ENCODE results near the gene RAB27B. TPM values are rescaled to one million over a fixed set of nuclear protein-coding genes. Genes with fewer than 3 reads are reported as not detected.

Gene RAB27B
- total RNA-seq, 1 donor from 2014 or later: not detected

DNA sequence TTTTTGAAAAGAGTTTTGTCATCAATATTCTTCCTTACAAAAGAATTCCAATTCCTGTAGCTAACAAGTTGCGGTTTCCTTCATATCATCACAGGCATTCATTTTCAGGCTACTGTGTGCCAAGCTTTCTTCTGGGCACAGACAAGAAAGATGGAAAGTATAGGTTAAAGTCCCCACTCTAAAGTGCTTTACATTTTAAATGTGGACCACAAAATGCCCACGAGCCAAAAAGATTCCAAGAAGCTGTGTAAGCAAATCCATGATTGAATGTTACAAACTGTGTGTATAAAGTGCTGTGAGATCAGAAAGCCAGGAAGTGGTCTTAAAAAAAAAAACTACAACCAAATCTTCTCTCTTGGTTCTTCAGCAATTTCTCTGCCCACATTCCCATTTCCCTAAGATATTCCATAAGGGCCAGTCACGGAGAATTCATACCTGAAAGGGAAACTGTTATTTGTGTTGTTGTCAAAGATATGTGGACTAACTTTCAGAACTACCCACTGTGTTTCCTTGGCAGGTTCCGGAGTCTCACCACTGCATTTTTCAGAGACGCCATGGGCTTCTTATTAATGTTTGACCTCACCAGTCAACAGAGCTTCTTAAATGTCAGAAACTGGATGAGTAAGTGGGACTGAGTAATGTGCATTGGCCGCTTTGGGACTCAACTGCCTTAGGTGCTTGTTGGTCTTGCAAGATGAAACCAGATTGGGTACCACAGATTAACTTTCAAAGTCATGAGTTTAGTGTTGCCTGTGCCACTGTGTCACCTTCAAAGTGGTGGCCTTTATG, 55.7 kb downstream of the RAB27B start:
- Mint-ChIP-seq H3K27ac (ENCODE audit: unreplicated experiment) (no peak overlapping the region), H3K4me3 (ENCODE audit: unreplicated experiment) (no peak overlapping the region), H3K9me3 (ENCODE audit: unreplicated experiment) (no peaks in the 10 kb centered on the region), H3K27me3 (ENCODE audit: unreplicated experiment) (no peaks in the 10 kb centered on the region), H3K36me3 (ENCODE audit: unreplicated experiment) (no peaks in the 10 kb centered on the region), H3K4me1 (ENCODE audit: low read depth, unreplicated experiment) (no peaks in the 10 kb centered on the region)
- no peak for DNase-seq
- TF ChIP-seq, protein P1, sequence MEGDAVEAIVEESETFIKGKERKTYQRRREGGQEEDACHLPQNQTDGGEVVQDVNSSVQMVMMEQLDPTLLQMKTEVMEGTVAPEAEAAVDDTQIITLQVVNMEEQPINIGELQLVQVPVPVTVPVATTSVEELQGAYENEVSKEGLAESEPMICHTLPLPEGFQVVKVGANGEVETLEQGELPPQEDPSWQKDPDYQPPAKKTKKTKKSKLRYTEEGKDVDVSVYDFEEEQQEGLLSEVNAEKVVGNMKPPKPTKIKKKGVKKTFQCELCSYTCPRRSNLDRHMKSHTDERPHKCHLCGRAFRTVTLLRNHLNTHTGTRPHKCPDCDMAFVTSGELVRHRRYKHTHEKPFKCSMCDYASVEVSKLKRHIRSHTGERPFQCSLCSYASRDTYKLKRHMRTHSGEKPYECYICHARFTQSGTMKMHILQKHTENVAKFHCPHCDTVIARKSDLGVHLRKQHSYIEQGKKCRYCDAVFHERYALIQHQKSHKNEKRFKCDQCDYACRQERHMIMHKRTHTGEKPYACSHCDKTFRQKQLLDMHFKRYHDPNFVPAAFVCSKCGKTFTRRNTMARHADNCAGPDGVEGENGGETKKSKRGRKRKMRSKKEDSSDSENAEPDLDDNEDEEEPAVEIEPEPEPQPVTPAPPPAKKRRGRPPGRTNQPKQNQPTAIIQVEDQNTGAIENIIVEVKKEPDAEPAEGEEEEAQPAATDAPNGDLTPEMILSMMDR (IDR thresholded peaks at IDR 0.05; ENCODE audit: partially characterized antibody, unreplicated experiment): no peak

DNA sequence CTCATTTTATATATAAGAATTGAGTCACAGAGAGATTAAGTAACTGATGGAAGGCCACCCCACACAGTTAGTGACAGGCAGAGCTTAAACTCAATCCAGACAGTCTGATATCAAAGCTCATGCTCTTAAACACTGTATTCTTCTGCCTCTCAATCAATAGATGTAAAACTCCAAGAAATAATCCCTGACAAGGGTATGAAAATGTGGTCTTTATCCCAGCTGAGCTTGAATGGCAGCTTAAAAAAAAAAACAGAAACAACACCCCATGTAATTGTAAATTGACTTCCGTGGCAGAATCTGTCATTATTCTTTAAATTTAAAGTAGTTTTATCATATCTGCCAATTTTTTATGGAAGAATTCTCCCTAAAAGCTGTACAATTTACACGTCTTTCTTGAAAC, 60.1 kb downstream of the RAB27B start:
- Mint-ChIP-seq H3K36me3 (ENCODE audit: unreplicated experiment) (no peaks in the 10 kb centered on the region), H3K9me3 (ENCODE audit: unreplicated experiment) (no peaks in the 10 kb centered on the region), H3K4me3 (ENCODE audit: unreplicated experiment) (no peak overlapping the region), H3K27me3 (ENCODE audit: unreplicated experiment) (no peaks in the 10 kb centered on the region), H3K27ac (ENCODE audit: unreplicated experiment) (no peak overlapping the region), H3K4me1 (ENCODE audit: low read depth, unreplicated experiment) (no peaks in the 10 kb centered on the region)
- no peak for DNase-seq
- TF ChIP-seq, protein P1 (IDR thresholded peaks at IDR 0.05; ENCODE audit: partially characterized antibody, unreplicated experiment): no peak

DNA sequence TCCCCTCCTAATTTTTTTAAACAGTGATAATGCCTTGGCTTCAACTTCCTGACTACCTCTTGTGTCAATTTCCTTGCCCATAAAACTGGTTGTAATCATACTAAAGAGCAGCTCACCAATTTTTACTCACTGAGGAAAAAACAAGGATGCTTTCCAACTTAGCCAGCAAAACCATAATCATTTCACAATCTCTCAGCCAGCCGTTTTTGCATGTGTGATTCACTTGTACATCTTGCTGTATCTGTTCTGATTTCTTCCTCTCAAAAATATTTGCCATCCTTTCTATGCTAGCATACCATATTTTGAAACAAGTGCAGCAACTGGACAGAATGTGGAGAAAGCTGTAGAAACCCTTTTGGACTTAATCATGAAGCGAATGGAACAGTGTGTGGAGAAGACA, 60.7 kb downstream of the RAB27B start:
- TF ChIP-seq, protein P1 (IDR thresholded peaks at IDR 0.05; ENCODE audit: partially characterized antibody, unreplicated experiment): no peak

DNA sequence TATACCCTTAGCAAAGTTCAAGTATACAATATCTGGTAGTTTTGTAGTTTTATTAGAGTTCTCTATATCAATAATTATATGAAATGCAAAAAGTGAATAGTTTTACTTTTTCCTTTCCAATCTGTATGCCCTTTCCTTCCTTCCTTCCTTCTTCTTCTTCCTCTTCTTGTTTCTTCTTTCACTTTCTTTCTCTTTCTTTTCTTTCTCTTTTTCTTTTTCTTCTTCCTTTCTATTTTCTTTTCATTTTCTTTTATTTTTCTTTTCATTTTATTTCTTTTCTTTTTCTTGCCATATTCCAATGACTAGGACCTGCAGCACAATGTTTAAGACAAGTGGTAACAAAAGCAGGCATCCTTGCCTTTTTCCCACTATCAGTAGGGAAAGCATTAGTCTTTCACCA, 71.2 kb downstream of the RAB27B start:
- Mint-ChIP-seq H3K4me3 (ENCODE audit: unreplicated experiment) (no peak overlapping the region), H3K9me3 (ENCODE audit: unreplicated experiment) (no peaks in the 10 kb centered on the region), H3K4me1 (ENCODE audit: low read depth, unreplicated experiment) (no peaks in the 10 kb centered on the region), H3K36me3 (ENCODE audit: unreplicated experiment) (no peaks in the 10 kb centered on the region), H3K27ac (ENCODE audit: unreplicated experiment) (no peak overlapping the region), H3K27me3 (ENCODE audit: unreplicated experiment) (no peaks in the 10 kb centered on the region)
- DNase-seq: no peak
- TF ChIP-seq, protein P1 (IDR thresholded peaks at IDR 0.05; ENCODE audit: partially characterized antibody, unreplicated experiment): no peak

More for the DNA sequence above, 60.7 kb downstream of the RAB27B start:
- Mint-ChIP-seq H3K4me3 (ENCODE audit: unreplicated experiment) (no peak overlapping the region), H3K9me3 (ENCODE audit: unreplicated experiment) (no peaks in the 10 kb centered on the region), H3K27ac (ENCODE audit: unreplicated experiment) (no peak overlapping the region), H3K4me1 (ENCODE audit: low read depth, unreplicated experiment) (no peaks in the 10 kb centered on the region), H3K36me3 (ENCODE audit: unreplicated experiment) (no peaks in the 10 kb centered on the region), H3K27me3 (ENCODE audit: unreplicated experiment) (no peaks in the 10 kb centered on the region)
- no peak for DNase-seq

DNA sequence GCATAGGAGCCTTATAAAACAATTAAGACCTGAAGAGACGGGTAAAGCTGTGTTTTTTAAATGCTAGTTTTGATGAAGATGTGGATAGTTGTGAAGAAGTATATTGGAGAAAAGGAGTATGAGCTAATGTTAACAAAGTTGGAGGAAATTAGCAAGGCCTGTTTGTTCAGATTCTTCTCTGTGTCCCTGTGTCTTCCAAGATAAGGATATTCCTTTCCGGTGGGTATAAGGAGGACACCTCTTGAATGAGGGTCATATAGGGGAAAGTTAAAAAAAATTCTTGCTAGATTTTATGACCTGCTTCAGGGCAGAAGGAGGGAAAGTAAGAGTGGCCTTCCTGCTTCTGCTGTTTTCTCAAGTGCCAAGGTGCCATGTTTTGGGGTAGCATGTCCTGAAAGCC, 72.0 kb downstream of the RAB27B start:
- no peaks in the 10 kb centered on the region for H3K4me1 Mint-ChIP-seq (ENCODE audit: low read depth, unreplicated experiment)
- no peak overlapping the region for H3K4me3 Mint-ChIP-seq (ENCODE audit: unreplicated experiment)
- TF ChIP-seq, protein P1 (IDR thresholded peaks at IDR 0.05; ENCODE audit: partially characterized antibody, unreplicated experiment): no peak
- no peak for DNase-seq
- no peak overlapping the region for H3K27ac Mint-ChIP-seq (ENCODE audit: unreplicated experiment)
- no peaks in the 10 kb centered on the region for H3K27me3 Mint-ChIP-seq (ENCODE audit: unreplicated experiment)
- no peaks in the 10 kb centered on the region for H3K36me3 Mint-ChIP-seq (ENCODE audit: unreplicated experiment)
- no peaks in the 10 kb centered on the region for H3K9me3 Mint-ChIP-seq (ENCODE audit: unreplicated experiment)

Measured in glutamatergic neuron (in vitro differentiated cells).